RWPE1 (cell line): Measurements from ENCODE around the gene SH3PXD2A.

Experiments
- CTCF ChIA-PET: fragments of 350-600 bp; sonication (Branson Sonifier 250); formaldehyde crosslinking; extraction: SDS; loops from one replicate; lab custom pipeline; 2021; lab: Yijun Ruan, JAX
- POLR2A ChIA-PET: fragments of 400-600 bp; formaldehyde crosslinking; extraction: SDS; loops from one replicate; lab custom pipeline; 2020; ENCODE audit warnings: antibody characterized with exemption; ENCODE audit not compliant: low non-redundant PET; lab: Yijun Ruan, JAX
- DNase-seq: peaks from one replicate; pipeline ENCODE4 v3.0.0; 2012; ENCODE audit warnings: low spot score
- H3K27ac ChIP-seq: fragments of 450-650 bp; 2 replicates; pipeline ENCODE4 v1.5.1; 2017
- CTCF ChIP-seq: fragments of 450-650 bp; conservative IDR thresholded peaks from 2 replicates; pipeline ENCODE4 v1.5.1; 2017; ENCODE audit warnings: low read depth, mild to moderate bottlenecking

The SH3PXD2A gene

GRCh38 chr10:103570844-103571655 lies 284.3 kb downstream of the SH3PXD2A start:
- POLR2A ChIA-PET: no interaction called here
- no peak overlapping the region for H3K27ac ChIP-seq
- no peak for DNase-seq
- TF ChIP-seq CTCF: no peak
- CTCF ChIA-PET: no interaction called here

- CTCF ChIA-PET: interaction anchor here (0.6 kb wide), 1 partner anchor 1651 kb away, joined by 3 read pairs; no protein-coding TSS in a partner anchor
- H3K27ac ChIP-seq: no peak overlapping the region
- no peak for TF ChIP-seq CTCF
- DNase-seq: no peak
- POLR2A ChIA-PET: no interaction called here
These were observed 285.5 kb downstream of the SH3PXD2A start for GRCh38 chr10:103569896-103570295.

- H3K27ac ChIP-seq: no peak overlapping the region
- CTCF ChIA-PET: no interaction called here
- no peak for DNase-seq
- POLR2A ChIA-PET: no interaction called here
- TF ChIP-seq CTCF: no peak
These were observed 286.9 kb downstream of the SH3PXD2A start for GRCh38 chr10:103568505-103568904.

GRCh38 chr10:103566536-103566935 lies 288.8 kb downstream of the SH3PXD2A start:
- H3K27ac ChIP-seq: no peak overlapping the region
- no peak for DNase-seq
- TF ChIP-seq CTCF: no peak
- POLR2A ChIA-PET: no interaction called here
- CTCF ChIA-PET: no interaction called here

- H3K27ac ChIP-seq: no peak overlapping the region
- POLR2A ChIA-PET: no interaction called here
- CTCF ChIA-PET: interaction anchor here (0.6 to 1.4 kb wide), 12 partner anchors 9 to 1993 kb away, joined by 3 to 5 read pairs (median 3); no protein-coding TSS in a partner anchor
- no peak for DNase-seq
- TF ChIP-seq CTCF: peak; percentile 51
These were observed 290.4 kb downstream of the SH3PXD2A start for GRCh38 chr10:103564776-103565520.

GRCh38 chr10:103564116-103564501 lies 291.3 kb downstream of the SH3PXD2A start:
- DNase-seq: no peak
- H3K27ac ChIP-seq: no peak overlapping the region
- POLR2A ChIA-PET: no interaction called here
- CTCF ChIA-PET: interaction anchor here (0.6 to 1.4 kb wide), 10 partner anchors 9 to 1993 kb away, joined by 3 to 5 read pairs (median 3); no protein-coding TSS in a partner anchor
- TF ChIP-seq CTCF: no peak
